ENCODE results near the gene BPI.
"Not testable (repeated sequence)": the region's sequence is repeated elsewhere in the genome, so short reads cannot be mapped to it uniquely, and the experiment has no call there.

BPI gene

GRCh38 chr20:38303908-38304379 lies at the start of gene BPI:
Gene BPI, plus strand, starts transcription at chr20:38304156. Its CDS starts 68 bp downstream, at chr20:38304224.
- DNase-seq (ENCODE audit: low spot score): no peak

DNA sequence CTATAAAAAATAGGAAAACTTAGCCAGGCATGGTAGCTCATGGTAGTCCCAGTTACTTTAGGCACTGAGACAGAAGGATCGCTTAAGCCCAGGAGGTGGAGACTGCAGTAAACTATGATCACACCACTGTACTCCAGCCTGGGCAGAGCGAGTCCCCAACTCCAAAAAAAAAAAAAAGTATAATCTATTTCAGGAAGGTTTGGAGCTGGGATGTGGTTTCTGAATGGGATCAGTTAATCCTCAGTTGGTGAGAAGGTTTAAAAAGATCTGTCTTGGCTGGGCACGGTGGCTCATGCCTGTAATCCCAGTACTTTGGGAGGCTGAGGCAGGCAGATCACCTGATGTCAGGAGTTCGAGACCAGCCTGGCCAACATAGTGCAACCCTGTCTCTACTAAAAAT lies 49.3 kb upstream of the BPI start:
- DNase-seq (ENCODE audit: low spot score): not testable (repeated sequence)

DNA sequence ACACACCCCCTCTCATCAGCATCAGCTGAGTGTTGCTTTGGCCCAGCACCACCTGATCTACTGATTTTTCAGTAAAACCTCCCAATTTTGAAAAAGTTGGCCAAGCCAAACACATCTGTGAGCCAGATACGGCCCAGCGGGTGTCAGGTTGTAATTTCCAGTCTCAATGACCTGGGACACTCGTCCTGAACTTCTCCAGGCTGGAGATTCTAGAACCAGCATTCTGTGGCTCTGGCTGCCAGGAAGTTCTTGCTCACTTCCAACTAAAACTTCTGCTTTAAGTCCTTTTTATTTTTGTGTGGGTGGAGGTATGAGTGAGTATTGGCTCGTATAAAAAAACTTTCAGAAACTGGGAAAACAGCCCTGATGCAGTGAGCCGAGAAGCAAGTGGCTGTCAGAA lies 48.6 kb upstream of the BPI start:
- no peak for DNase-seq (ENCODE audit: low spot score)

DNA sequence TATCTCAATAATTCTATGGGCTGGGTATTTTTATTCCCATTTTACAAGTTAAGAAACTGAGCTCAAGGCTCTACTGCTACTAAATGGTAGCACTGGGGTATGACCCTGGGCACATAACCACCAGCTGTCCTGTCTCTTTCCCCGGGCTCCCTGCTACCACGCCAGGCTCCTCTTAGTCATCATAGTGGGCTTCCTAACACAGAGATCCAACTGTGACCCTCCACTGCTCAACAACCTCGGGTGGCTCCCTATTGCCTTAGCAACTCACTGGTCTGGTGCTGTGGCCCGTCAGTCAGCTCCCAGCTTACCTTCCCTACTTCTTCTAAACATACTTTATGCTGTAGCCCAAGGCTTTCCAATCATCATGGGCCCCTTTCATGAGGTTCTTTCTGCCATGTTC lies 47.9 kb upstream of the BPI start:
- no peak for DNase-seq (ENCODE audit: low spot score)

- DNase-seq (ENCODE audit: low spot score): no peak
These were observed 47.0 kb upstream of the BPI start for GRCh38 chr20:38256966-38257365.

- no peak for DNase-seq (ENCODE audit: low spot score)
These were observed 45.3 kb upstream of the BPI start for GRCh38 chr20:38258545-38259215.

DNA sequence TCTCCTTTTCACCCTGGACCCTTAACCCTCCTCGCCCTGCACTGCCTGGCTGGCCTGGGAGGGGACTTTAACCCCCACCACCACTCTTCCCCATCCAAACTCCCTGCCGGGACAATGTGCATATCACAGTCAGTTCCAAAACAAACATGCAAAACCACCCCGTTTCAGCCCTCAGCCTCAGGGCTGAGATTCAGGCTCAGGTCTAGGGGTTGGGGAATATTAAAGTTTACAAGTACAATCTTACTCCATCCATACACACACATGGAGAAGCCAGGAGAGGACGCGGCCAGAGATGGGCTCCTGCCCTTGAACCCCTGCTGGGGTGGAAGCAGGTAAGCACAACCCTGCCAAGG lies 44.0 kb upstream of the BPI start:
- no peak for DNase-seq (ENCODE audit: low spot score)

- no peak for DNase-seq (ENCODE audit: low spot score)
These were observed 43.4 kb upstream of the BPI start, which contains the start of gene KIAA1755 for GRCh38 chr20:38260378-38261053. Gene KIAA1755, minus strand, starts transcription at chr20:38260735. Its CDS starts 235 bp downstream, at chr20:38260500.

GRCh38 chr20:38261054-38261390 lies 42.9 kb upstream of the BPI start:
- DNase-seq (ENCODE audit: low spot score): no peak

- DNase-seq (ENCODE audit: low spot score): no peak
These were observed 41.0 kb upstream of the BPI start for GRCh38 chr20:38262931-38263330.

GRCh38 chr20:38266426-38266825 lies 37.5 kb upstream of the BPI start:
- no peak for DNase-seq (ENCODE audit: low spot score)

GRCh38 chr20:38267296-38267695 lies 36.7 kb upstream of the BPI start:
- DNase-seq (ENCODE audit: low spot score): no peak

GRCh38 chr20:38267901-38268514 lies 35.9 kb upstream of the BPI start:
- no peak for DNase-seq (ENCODE audit: low spot score)

DNA sequence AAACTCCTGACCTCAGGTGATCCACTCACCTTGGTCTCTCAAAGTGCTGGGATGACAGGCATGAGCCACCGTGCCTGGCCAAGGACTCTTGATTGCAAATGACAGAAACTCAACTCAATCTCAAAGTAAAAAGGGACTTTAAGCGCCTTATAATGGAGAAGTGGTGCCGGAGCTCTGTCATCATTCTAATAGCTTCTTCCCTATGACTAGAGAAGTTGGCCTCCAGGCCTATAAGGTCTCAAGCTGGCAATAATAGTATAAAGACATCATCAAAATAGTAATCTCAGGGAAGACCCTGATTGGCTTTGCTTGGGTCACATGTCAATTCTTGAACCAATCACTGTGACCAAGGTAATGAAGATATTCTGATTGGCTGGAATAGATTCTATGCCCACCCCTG lies 34.9 kb upstream of the BPI start:
- no peak for DNase-seq (ENCODE audit: low spot score)

DNA sequence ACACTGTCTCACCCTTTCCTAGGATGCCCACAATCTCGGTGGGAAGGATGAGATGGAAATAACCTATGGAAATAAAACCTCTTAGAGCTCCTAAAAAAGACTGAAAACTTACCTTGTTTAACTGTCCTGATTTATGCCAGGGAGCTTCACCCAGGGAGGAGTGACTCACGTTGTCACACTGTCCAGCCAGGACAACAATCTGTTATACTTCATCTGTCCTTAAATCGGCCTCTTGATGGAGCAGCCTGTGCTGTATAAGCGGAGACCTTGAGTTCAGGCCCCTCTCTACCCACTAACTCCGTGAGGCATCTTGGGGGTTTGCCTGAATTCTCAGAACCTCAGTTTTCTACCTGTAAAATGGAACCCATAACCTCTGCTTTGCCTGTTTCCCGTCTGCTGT lies 34.2 kb upstream of the BPI start:
- DNase-seq (ENCODE audit: low spot score): no peak

GRCh38 chr20:38270869-38271605 lies 32.9 kb upstream of the BPI start:
- no peak for DNase-seq (ENCODE audit: low spot score)

DNA sequence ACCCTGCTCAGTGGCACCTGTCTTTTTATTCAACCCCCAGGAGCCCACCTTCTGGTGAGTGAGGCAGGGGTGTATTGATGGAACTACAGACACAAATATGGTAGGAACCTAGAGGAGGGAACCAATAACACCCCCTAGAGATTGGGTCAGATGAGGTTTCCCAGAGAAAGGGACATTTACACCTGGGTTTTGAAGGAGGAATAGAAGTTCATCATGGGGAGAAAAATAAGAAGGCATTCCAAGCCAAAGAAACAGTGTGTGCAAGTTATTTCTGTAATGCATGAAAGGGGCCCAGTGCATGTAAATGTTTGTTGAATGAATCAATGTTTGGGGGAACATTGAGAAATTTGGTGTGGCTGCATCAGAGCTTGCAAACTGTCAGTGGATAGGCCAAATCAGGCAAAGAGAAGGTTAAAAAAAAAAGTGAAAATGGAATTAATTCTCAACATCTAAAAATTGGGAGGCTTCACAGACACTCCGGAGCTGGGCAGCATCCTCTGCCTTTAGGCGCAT lies 32.3 kb upstream of the BPI start:
- DNase-seq (ENCODE audit: low spot score): no peak

- no peak for DNase-seq (ENCODE audit: low spot score)
These were observed 31.6 kb upstream of the BPI start for GRCh38 chr20:38272398-38272797.

DNA sequence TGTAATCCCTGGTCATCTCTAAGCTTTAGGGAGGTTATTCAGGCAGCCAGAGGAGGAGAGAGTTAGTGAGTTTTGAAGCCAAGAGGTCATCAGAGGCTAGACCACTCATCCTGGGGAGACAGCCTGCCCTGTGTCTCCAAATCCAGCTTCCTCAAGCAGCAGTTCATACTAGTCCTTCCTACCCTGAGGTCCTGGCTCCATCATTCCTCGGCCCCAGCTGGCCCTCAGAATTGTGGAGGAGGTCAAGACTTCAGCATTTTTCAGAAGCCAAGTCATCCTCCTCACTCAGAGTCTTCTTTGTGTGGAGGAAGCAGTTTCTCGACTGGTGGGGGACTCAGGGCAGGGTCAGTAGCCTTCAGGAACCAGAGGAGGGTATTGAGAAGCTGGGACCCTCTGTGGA lies 31.0 kb upstream of the BPI start:
- DNase-seq (ENCODE audit: low spot score): no peak

GRCh38 chr20:38275815-38276550 lies 28.0 kb upstream of the BPI start:
- no peak for DNase-seq (ENCODE audit: low spot score)

DNA sequence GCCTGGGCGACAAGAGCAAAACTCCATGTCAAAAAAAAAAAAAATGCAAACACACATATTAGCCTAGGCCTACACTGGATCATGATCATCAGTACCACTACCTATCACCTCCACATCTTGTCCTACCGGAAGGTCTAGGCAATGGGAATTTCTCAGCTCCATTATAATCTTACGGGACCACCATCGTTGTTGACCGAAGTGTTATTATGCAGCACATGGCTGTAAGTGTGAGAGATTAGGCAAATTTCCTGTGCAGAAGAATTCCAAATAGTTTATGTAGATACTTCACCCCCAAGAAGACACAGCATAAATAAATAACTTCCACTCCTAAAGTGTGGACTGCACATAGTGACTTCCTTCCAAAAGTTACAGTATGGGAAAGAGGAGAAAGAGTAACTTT lies 26.7 kb upstream of the BPI start:
- DNase-seq (ENCODE audit: low spot score): no peak

DNA sequence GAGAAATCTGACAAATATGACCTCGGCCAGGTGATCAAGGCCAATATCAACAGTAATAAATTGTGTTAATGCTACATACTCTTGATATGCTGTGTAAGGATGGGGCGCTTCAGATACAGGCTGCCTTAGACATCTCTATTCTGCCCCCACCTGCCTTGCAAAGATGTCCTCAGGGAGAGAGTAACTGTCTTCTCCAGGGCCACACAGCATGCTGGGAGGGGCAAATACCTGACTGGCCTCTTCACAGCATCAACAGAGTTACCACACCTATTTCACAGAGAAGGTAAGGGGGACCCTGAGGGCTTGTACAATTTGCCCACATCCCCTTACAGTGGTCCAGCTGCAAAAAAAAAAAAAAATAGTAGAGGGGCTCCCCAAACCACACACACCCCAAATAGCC lies 26.3 kb upstream of the BPI start:
- no peak for DNase-seq (ENCODE audit: low spot score)
